ENCODE results near the gene ABCC8. TPM values are rescaled to one million over a fixed set of nuclear protein-coding genes. Genes with fewer than 3 reads are reported as not detected.

Gene ABCC8
- total and polyA plus RNA-seq, 2 donors (not counting 1 experiment from before 2014, with no cell fraction given) = 0.03 to 0.17 TPM

DNA sequence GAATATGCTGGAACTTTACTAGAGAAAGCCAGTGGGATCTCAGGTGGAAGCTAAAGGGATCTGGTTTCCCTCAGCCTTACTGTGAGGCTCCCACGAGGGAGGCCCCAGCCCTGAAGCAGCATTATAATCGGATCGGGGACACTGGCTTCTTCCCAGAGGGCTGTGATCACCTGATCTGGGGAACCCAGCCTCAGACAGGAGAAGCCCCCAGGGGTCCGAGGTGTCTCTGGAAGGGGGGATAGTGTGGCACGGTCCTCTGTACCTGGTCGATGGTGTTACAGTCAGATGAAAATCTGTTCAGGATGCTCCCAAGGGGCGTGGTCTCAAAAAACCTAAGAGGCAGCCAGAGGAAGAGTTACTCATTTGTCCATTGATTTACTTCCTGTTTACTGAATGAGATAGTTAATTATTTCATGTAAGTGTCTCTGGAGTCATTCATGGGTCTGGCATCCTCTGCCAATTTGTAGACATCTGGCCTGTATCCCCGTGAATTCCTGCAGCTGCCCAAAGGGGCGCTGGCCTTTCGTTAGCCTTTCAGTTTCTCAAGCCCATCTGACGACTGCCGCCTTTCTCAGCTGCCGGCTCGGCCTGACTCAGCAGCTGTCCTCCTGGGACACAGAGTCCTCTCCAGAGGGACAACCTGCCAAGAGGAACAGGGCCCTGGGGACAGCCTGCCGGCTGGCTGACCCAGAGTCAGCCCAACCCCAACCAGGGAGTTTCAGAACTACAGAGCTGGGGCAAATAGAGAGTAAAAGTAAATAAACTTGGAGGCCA lies 71.2 kb downstream of the ABCC8 start:
- Mint-ChIP-seq H3K4me3 (no peak overlapping the region), H3K27ac (no peak overlapping the region), H3K4me1 (peaks cover 11% of the 10 kb centered on the region), H3K27me3 (no peaks in the 10 kb centered on the region), H3K9me3 (ENCODE audit: insufficient read depth) (no peaks in the 10 kb centered on the region)
- Histone ChIP-seq H3K4me2 (replicated peaks; ENCODE audit: low read depth, low read length, poor library complexity, severe bottlenecking) (no peak overlapping the region), H3K36me3 (replicated peaks in 1 of 2; ENCODE audit: control extremely low read depth in 1 of 2, control insufficient read depth in 1 of 2, extremely low read depth in 1 of 2, insufficient read depth in 2 of 2, low read length in 1 of 2) (no peaks in the 10 kb centered on the region), H3K27me3 (replicated peaks in 1 of 4; ENCODE audit: control extremely low read depth in 1 of 4, control insufficient read depth in 3 of 4, insufficient read depth in 4 of 4, low read length in 3 of 4) (no peaks in the 10 kb centered on the region), H3K9me3 (ENCODE audit: control extremely low read depth in 1 of 3, control insufficient read depth in 2 of 3, insufficient read depth in 1 of 3, low read length in 2 of 3) (peaks cover 0 to 2% (median 0%) of the 10 kb centered on the region in 3 donors), H3K27ac (ENCODE audit: low read length in 2 of 2) (no peak overlapping the region), H3K4me3 (ENCODE audit: control extremely low read depth in 1 of 5, extremely low read depth in 1 of 5, insufficient read depth in 1 of 5, low read depth in 2 of 5, low read length in 4 of 5) (no peak overlapping the region), H3K9ac (ENCODE audit: low read length) (no peak overlapping the region), H3K79me2 (ENCODE audit: control insufficient read depth, insufficient read depth, low read length) (no peaks in the 10 kb centered on the region), H3K4me1 (ENCODE audit: control insufficient read depth in 2 of 2, insufficient read depth in 2 of 2, low read length in 2 of 2) (peaks cover 5 to 15% of the 10 kb centered on the region in 2 donors), H4K20me1 (ENCODE audit: control insufficient read depth, insufficient read depth, low read length, poor library complexity, severe bottlenecking) (no peaks in the 10 kb centered on the region), H2AFZ (ENCODE audit: insufficient read depth, low read depth, low read length, poor library complexity, severe bottlenecking) (no peak overlapping the region)
- ChIA-PET POLR2A (interaction anchor here (0.6 kb wide), 1 partner anchor 15 kb away, joined by 3 read pairs; no protein-coding TSS in a partner anchor), CTCF (no interaction called here)
- TF ChIP-seq EZH2 (IDR thresholded peaks at IDR 0.05; ENCODE audit: borderline replicate concordance, insufficient read depth, low read depth, low read length, poor library complexity, severe bottlenecking) = no peak
- TF ChIP-seq, protein P1, sequence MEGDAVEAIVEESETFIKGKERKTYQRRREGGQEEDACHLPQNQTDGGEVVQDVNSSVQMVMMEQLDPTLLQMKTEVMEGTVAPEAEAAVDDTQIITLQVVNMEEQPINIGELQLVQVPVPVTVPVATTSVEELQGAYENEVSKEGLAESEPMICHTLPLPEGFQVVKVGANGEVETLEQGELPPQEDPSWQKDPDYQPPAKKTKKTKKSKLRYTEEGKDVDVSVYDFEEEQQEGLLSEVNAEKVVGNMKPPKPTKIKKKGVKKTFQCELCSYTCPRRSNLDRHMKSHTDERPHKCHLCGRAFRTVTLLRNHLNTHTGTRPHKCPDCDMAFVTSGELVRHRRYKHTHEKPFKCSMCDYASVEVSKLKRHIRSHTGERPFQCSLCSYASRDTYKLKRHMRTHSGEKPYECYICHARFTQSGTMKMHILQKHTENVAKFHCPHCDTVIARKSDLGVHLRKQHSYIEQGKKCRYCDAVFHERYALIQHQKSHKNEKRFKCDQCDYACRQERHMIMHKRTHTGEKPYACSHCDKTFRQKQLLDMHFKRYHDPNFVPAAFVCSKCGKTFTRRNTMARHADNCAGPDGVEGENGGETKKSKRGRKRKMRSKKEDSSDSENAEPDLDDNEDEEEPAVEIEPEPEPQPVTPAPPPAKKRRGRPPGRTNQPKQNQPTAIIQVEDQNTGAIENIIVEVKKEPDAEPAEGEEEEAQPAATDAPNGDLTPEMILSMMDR (IDR thresholded peaks at IDR 0.05) = no peak
- DNase-seq (no peak), ATAC-seq (ENCODE audit: low read depth) (no peak)
- WGBS (ENCODE audit: insufficient coverage) = 89% methylated on average over 13 of the region's 15 CpGs
- intact Hi-C loops (cut with micrococcal nuclease) = no loop called here

Data from B cell (primary cell).